HepG2 (cell line): ENCODE measurements around the gene AHSG. TPM values are rescaled to one million over a fixed set of nuclear protein-coding genes. Genes with fewer than 3 reads are reported as not detected.

Experiments used
- ATF1 ChIP-seq: IDR thresholded peaks from 2 replicates; pipeline ENCODE4 v1.6.1; 2016; ENCODE audit warnings: mild to moderate bottlenecking, control low read depth
- CBX2 ChIP-seq, 2 experiments: fragments of 200-600 bp in 1 of 2; sonication (generic); formaldehyde crosslinking in 1 of 2; IDR thresholded peaks; 2 replicates each; pipeline versions ENCODE4 v1.7.0 to v1.8.1; 2018 to 2022; ENCODE audit warnings: low read depth in 2 of 2, low read length in 1 of 2, mild to moderate bottlenecking in 1 of 2, missing genetic modification reagents in 1 of 2
- E2F5 ChIP-seq: sonication (generic); formaldehyde crosslinking; conservative IDR thresholded peaks from 2 replicates; pipeline ENCODE4 v1.4.0; 2020; ENCODE audit warnings: missing genetic modification reagents
- FOXO1 ChIP-seq: sonication (generic); formaldehyde crosslinking; IDR thresholded peaks from 2 replicates; pipeline ENCODE4 v1.4.0; 2020; ENCODE audit warnings: missing genetic modification reagents
- GZF1 ChIP-seq: sonication (generic); formaldehyde crosslinking; IDR thresholded peaks from 2 replicates; pipeline ENCODE4 v1.5.1; 2020; ENCODE audit warnings: mild to moderate bottlenecking, missing genetic modification reagents
- HES4 ChIP-seq: sonication (generic); formaldehyde crosslinking; IDR thresholded peaks from 2 replicates; pipeline ENCODE4 v1.9.0; 2021; ENCODE audit warnings: mild to moderate bottlenecking, missing genetic modification reagents, borderline replicate concordance
- HNRNPUL1 ChIP-seq: fragments of 200-400 bp; formaldehyde crosslinking; IDR thresholded peaks from 2 replicates; pipeline ENCODE4 v1.6.1; 2017; ENCODE audit warnings: low read depth, mild to moderate bottlenecking, low read length, moderate library complexity
- KLF13 ChIP-seq: sonication (generic); formaldehyde crosslinking; IDR thresholded peaks from 2 replicates; pipeline ENCODE4 v1.4.0; 2020; ENCODE audit warnings: mild to moderate bottlenecking, missing genetic modification reagents
- MAF1 ChIP-seq: sonication (generic); formaldehyde crosslinking; IDR thresholded peaks from 2 replicates; pipeline ENCODE4 v1.5.0; 2020; ENCODE audit warnings: missing genetic modification reagents, borderline replicate concordance
- THYN1 ChIP-seq: sonication (generic); formaldehyde crosslinking; IDR thresholded peaks from 2 replicates; pipeline ENCODE4 v1.8.1; 2023; ENCODE audit warnings: low read depth, mild to moderate bottlenecking, moderate library complexity, missing genetic modification reagents, borderline replicate concordance
- ZNF468 ChIP-seq: sonication (generic); formaldehyde crosslinking; IDR thresholded peaks from 2 replicates; pipeline ENCODE4 v1.8.0; 2022; ENCODE audit warnings: mild to moderate bottlenecking, moderate library complexity, missing genetic modification reagents
- polyA plus RNA-seq, 8 experiments: library from polyadenylated mRNA; depleted of rRNA in 3 of 8; stranded (reverse) in 7 of 8; unstranded in 1 of 8; fragments of >200 nt; fragmentation: Illumina TruSeq in 4 of 8; extraction: Trizol in 4 of 8; gene quantifications; 2 replicates each; pipeline versions ENCODE4 v1.2.1 to v1.2.3, GENCODE V29; 2011 to 2016; ENCODE audit warnings: low read depth in 4 of 8, missing spikeins in 1 of 8, mixed read lengths in 1 of 8; ENCODE audit not compliant: insufficient read depth in 1 of 8
- total RNA-seq, 5 experiments: library from RNA; depleted of rRNA; stranded (reverse); fragments of >200 nt; fragmentation: Illumina TruSeq; extraction: Trizol; gene quantifications; 2 replicates each; pipeline ENCODE4 v1.2.3, GENCODE V29; 2016; ENCODE audit warnings: low read depth in 1 of 5
- TF ChIP-seq, protein P1 (sequence below): sonication (generic); formaldehyde crosslinking; IDR thresholded peaks from one replicate; pipeline ENCODE4 v1.5.1; 2020; ENCODE audit warnings: mild to moderate bottlenecking, missing genetic modification reagents; ENCODE audit errors: not compliant biosample characterization
- TF ChIP-seq, protein P2 (sequence below): sonication (generic); formaldehyde crosslinking; IDR thresholded peaks from 2 replicates; pipeline ENCODE4 v1.4.0; 2020; ENCODE audit warnings: missing genetic modification reagents, mild to moderate bottlenecking, borderline replicate concordance

AHSG gene
- total and polyA plus RNA-seq, 2 of the 13 experiments (the other 11 are each of a cell fraction or from before 2014, with no cell fraction given) = 2,043 to 19,152 TPM

- no peak for TF ChIP-seq E2F5 (CRISPR knock-in tag)
- no peak for TF ChIP-seq ZNF468 (CRISPR knock-in tag)
- TF ChIP-seq, protein P1, sequence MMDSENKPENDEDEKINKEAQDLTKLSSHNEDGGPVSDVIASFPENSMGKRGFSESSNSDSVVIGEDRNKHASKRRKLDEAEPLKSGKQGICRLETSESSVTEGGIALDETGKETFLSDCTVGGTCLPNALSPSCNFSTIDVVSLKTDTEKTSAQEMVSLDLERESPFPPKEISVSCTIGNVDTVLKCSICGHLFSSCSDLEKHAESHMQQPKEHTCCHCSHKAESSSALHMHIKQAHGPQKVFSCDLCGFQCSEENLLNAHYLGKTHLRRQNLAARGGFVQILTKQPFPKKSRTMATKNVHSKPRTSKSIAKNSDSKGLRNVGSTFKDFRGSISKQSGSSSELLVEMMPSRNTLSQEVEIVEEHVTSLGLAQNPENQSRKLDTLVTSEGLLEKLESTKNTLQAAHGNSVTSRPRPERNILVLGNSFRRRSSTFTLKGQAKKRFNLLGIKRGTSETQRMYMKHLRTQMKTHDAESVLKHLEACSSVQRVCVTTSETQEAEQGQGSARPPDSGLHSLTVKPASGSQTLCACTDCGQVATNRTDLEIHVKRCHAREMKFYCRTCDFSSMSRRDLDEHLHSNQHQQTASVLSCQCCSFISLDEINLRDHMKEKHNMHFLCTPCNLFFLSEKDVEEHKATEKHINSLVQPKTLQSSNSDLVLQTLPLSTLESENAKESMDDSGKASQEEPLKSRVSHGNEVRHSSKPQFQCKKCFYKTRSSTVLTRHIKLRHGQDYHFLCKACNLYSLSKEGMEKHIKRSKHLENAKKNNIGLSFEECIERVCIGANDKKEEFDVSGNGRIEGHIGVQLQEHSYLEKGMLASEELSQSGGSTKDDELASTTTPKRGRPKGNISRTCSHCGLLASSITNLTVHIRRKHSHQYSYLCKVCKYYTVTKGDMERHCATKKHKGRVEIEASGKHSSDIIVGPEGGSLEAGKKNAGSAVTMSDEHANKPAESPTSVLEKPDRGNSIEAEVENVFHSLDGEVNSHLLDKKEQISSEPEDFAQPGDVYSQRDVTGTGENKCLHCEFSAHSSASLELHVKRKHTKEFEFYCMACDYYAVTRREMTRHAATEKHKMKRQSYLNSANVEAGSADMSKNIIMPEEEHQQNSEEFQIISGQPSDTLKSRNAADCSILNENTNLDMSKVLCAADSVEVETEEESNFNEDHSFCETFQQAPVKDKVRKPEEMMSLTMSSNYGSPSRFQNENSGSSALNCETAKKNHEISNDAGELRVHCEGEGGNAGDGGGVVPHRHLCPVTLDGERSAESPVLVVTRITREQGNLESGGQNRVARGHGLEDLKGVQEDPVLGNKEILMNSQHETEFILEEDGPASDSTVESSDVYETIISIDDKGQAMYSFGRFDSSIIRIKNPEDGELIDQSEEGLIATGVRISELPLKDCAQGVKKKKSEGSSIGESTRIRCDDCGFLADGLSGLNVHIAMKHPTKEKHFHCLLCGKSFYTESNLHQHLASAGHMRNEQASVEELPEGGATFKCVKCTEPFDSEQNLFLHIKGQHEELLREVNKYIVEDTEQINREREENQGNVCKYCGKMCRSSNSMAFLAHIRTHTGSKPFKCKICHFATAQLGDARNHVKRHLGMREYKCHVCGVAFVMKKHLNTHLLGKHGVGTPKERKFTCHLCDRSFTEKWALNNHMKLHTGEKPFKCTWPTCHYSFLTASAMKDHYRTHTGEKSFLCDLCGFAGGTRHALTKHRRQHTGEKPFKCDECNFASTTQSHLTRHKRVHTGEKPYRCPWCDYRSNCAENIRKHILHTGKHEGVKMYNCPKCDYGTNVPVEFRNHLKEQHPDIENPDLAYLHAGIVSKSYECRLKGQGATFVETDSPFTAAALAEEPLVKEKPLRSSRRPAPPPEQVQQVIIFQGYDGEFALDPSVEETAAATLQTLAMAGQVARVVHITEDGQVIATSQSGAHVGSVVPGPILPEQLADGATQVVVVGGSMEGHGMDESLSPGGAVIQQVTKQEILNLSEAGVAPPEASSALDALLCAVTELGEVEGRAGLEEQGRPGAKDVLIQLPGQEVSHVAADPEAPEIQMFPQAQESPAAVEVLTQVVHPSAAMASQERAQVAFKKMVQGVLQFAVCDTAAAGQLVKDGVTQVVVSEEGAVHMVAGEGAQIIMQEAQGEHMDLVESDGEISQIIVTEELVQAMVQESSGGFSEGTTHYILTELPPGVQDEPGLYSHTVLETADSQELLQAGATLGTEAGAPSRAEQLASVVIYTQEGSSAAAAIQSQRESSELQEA (CRISPR knock-in tag) = no peak
- TF ChIP-seq ATF1 = peak; percentile 70; the same call in 1 of the 2 replicates
- peak; percentile 93 for TF ChIP-seq HNRNPUL1
- no peak for TF ChIP-seq HES4
- TF ChIP-seq THYN1 (CRISPR knock-in tag) = no peak
- TF ChIP-seq FOXO1 (CRISPR knock-in tag) = peak; percentile 85
- no peak for TF ChIP-seq KLF13 (CRISPR knock-in tag)
- TF ChIP-seq, protein P2, sequence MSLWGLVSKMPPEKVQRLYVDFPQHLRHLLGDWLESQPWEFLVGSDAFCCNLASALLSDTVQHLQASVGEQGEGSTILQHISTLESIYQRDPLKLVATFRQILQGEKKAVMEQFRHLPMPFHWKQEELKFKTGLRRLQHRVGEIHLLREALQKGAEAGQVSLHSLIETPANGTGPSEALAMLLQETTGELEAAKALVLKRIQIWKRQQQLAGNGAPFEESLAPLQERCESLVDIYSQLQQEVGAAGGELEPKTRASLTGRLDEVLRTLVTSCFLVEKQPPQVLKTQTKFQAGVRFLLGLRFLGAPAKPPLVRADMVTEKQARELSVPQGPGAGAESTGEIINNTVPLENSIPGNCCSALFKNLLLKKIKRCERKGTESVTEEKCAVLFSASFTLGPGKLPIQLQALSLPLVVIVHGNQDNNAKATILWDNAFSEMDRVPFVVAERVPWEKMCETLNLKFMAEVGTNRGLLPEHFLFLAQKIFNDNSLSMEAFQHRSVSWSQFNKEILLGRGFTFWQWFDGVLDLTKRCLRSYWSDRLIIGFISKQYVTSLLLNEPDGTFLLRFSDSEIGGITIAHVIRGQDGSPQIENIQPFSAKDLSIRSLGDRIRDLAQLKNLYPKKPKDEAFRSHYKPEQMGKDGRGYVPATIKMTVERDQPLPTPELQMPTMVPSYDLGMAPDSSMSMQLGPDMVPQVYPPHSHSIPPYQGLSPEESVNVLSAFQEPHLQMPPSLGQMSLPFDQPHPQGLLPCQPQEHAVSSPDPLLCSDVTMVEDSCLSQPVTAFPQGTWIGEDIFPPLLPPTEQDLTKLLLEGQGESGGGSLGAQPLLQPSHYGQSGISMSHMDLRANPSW (CRISPR knock-in tag) = 0 out of 2 replicates have a peak, but pooled peaks have one; percentile 42
- TF ChIP-seq CBX2 (IDR thresholded peaks at IDR 0.05; ENCODE audit: low read depth, low read length) = no peak
- no peak for TF ChIP-seq CBX2 (CRISPR knock-in tag; IDR thresholded peaks at IDR 0.05; ENCODE audit: low read depth)
- no peak for TF ChIP-seq GZF1 (CRISPR knock-in tag)
- TF ChIP-seq MAF1 (CRISPR knock-in tag) = no peak
Measured at GRCh38 chr3:186605561-186606545, 7.0 kb upstream of the AHSG start (continued).
